Neural cell (in vitro differentiated cells): ENCODE results near the gene ARID1B. TPM values are rescaled to one million over a fixed set of nuclear protein-coding genes. Genes with fewer than 3 reads are reported as not detected.

ENCODE experiments used
- H2AFZ ChIP-seq: fragments of 200-600, 300-800 bp; sonication (generic), shearing (Covaris generic); 2 replicates; pipeline ENCODE4 v1.6.0; 2014; ENCODE audit warnings: low read depth, mild to moderate bottlenecking, antibody characterized with exemption, low read length, moderate library complexity
- H3F3A ChIP-seq: fragments of 200-600 bp; shearing (Covaris generic); 2 replicates; pipeline ENCODE4 v1.6.1; 2016; ENCODE audit warnings: mild to moderate bottlenecking, moderate library complexity, mixed read lengths, antibody characterized with exemption, low read length; ENCODE audit not compliant: insufficient read depth, poor library complexity, severe bottlenecking
- H3K27ac ChIP-seq: fragments of 200-600, 300-800 bp; sonication (generic), shearing (Covaris generic); 2 replicates; pipeline ENCODE4 v1.5.1; 2014; ENCODE audit warnings: mild to moderate bottlenecking, low read length, moderate library complexity
- H3K27me3 ChIP-seq: fragments of 300-800, 200-600 bp; sonication (generic), shearing (Covaris generic); 2 replicates; pipeline ENCODE4 v1.6.0; 2014; ENCODE audit warnings: mild to moderate bottlenecking, low read depth, low read length, moderate library complexity; ENCODE audit not compliant: insufficient read depth
- H3K36me3 ChIP-seq: fragments of 300-800, 200-600 bp; sonication (generic), shearing (Covaris generic); 2 replicates; pipeline ENCODE4 v1.5.1; 2014; ENCODE audit warnings: mild to moderate bottlenecking, antibody characterized with exemption, low read length, moderate library complexity; ENCODE audit not compliant: insufficient read depth
- H3K4me2 ChIP-seq: fragments of 300-800, 200-600 bp; sonication (generic), shearing (Covaris generic); 2 replicates; pipeline ENCODE4 v1.6.0; 2014; ENCODE audit warnings: mild to moderate bottlenecking, low read length
- H3K4me3 ChIP-seq: fragments of 300-800, 200-600 bp; sonication (generic), shearing (Covaris generic); 2 replicates; pipeline ENCODE4 v1.5.1; 2014; ENCODE audit warnings: mild to moderate bottlenecking, low read length, moderate library complexity
- H3K79me2 ChIP-seq: fragments of 200-600 bp; shearing (Covaris generic); replicated peaks from 2 replicates; pipeline ENCODE4 v1.6.0; 2014; ENCODE audit warnings: mild to moderate bottlenecking, low read length, moderate library complexity; ENCODE audit not compliant: insufficient read depth
- H3K9ac ChIP-seq: fragments of 300-800, 200-600 bp; sonication (generic), shearing (Covaris generic); 2 replicates; pipeline ENCODE4 v1.6.1; 2016; ENCODE audit warnings: mild to moderate bottlenecking, low read length, mixed read lengths
- H3K9me2 ChIP-seq: fragments of 200-600 bp; shearing (Covaris generic); 2 replicates; pipeline ENCODE4 v1.6.1; 2016; ENCODE audit warnings: mild to moderate bottlenecking, low read length, mixed read lengths; ENCODE audit not compliant: insufficient read depth
- H3K9me3 ChIP-seq: fragments of 200-600, 300-800 bp; sonication (generic), shearing (Covaris generic); 2 replicates; pipeline ENCODE4 v1.6.1; 2016; ENCODE audit warnings: mild to moderate bottlenecking, mixed run types, low read length, moderate library complexity, mixed read lengths
- H4K20me1 ChIP-seq: fragments of 200-600 bp; shearing (Covaris generic); 2 replicates; pipeline ENCODE4 v1.6.1; 2016; ENCODE audit warnings: mild to moderate bottlenecking, mixed run types; ENCODE audit not compliant: insufficient read depth
- EP300 ChIP-seq: fragments of 450-650 bp; conservative IDR thresholded peaks from 2 replicates; pipeline ENCODE4 v1.6.1; 2014; ENCODE audit warnings: antibody characterized with exemption, mild to moderate bottlenecking, moderate library complexity; ENCODE audit not compliant: poor library complexity, severe bottlenecking
- EZH2 ChIP-seq: fragments of 200-600, 300-800 bp; shearing (Covaris generic), sonication (generic); IDR thresholded peaks from 2 replicates; pipeline ENCODE4 v1.6.1; 2014; ENCODE audit warnings: antibody characterized with exemption, low read length, borderline replicate concordance, mild to moderate bottlenecking; ENCODE audit not compliant: insufficient read depth, poor library complexity, severe bottlenecking
- MXI1 ChIP-seq: fragments of 450-650 bp; conservative IDR thresholded peaks from 2 replicates; pipeline ENCODE4 v1.6.1; 2014; ENCODE audit warnings: antibody characterized with exemption, mild to moderate bottlenecking; ENCODE audit not compliant: poor library complexity, severe bottlenecking
- POLR2AphosphoS5 ChIP-seq: IDR thresholded peaks from 2 replicates; pipeline ENCODE4 v1.6.1; 2012
- RAD21 ChIP-seq: fragments of 450-650 bp; conservative IDR thresholded peaks from 2 replicates; pipeline ENCODE4 v1.6.1; 2014; ENCODE audit warnings: antibody characterized with exemption, mild to moderate bottlenecking, moderate library complexity
- SMC3 ChIP-seq: fragments of 450-650 bp; conservative IDR thresholded peaks from 2 replicates; pipeline ENCODE4 v1.6.1; 2014; ENCODE audit warnings: antibody characterized with exemption, mild to moderate bottlenecking, moderate library complexity; ENCODE audit not compliant: poor library complexity
- TAF1 ChIP-seq: IDR thresholded peaks from 2 replicates; pipeline ENCODE4 v1.6.1; 2012; ENCODE audit warnings: low read depth
- polyA plus RNA-seq: library from polyadenylated mRNA; depleted of rRNA; stranded (reverse); fragments of >200 nt; gene quantifications from 2 replicates; pipeline ENCODE4 v1.2.3, GENCODE V29; 2014
- TF ChIP-seq, protein P1 (sequence below): fragments of 450-650 bp; IDR thresholded peaks from 2 replicates; pipeline ENCODE4 v1.5.1; 2014; ENCODE audit warnings: antibody characterized with exemption, mild to moderate bottlenecking, moderate library complexity; ENCODE audit not compliant: poor library complexity, severe bottlenecking
- TF ChIP-seq, protein P2 (sequence below): IDR thresholded peaks from 2 replicates; pipeline ENCODE4 v1.6.1; 2012; ENCODE audit warnings: borderline replicate concordance

The ARID1B gene
- polyA plus RNA-seq, 1 donor from 2014 or later, result 35.0 TPM

DNA sequence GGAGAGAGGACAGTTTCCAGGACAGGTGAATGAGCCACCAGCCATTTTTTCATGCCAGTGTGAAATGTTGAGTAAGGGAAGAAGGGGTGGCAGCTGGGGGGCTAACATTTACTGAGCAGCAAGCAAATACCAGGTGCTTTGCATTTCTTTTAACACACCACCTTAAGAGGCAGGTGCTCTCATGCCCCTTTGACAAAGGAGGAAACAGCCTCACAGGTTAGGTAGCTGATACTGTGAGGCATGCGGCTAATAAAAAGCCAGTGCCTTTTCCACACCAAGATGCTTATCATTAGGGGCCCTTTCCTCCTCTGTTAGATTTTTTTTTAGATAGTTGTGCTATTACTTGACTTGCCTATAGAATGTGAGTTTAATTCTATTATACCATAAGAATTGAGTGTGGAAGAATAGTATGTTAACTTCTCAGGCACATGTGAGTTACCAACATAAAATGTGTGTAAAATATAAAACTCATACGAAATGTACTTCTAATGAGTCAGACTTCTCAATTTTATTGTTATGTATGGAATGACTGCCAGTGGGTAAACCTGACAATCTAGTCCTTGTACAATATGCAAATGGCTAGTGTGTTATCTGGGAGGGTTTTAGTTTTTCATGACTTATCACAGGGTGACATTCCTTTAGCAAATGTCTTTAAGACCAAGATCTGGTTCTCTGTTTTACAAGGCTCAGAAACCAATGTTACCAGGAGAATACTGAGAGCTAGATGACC is 286.2 kb downstream of the ARID1B start:
- Histone ChIP-seq H3K9ac (no peak overlapping the region), H3K9me3 (no peaks in the 10 kb centered on the region), H3K27me3 (no peaks in the 10 kb centered on the region), H4K20me1 (no peaks in the 10 kb centered on the region), H3F3A (no peaks in the 10 kb centered on the region), H3K9me2 (no peaks in the 10 kb centered on the region), H3K4me3 (no peak overlapping the region), H2AFZ (no peak overlapping the region), H3K36me3 (no peaks in the 10 kb centered on the region), H3K4me2 (no peak overlapping the region), H3K79me2 (peaks cover 20% of the 10 kb centered on the region), H3K27ac (no peak overlapping the region)
- TF ChIP-seq EZH2 (no peak), MXI1 (no peak), RAD21 (no peak), POLR2AphosphoS5 (no peak), SMC3 (no peak), EP300 (no peak), TAF1 (no peak)
- TF ChIP-seq, protein P1, sequence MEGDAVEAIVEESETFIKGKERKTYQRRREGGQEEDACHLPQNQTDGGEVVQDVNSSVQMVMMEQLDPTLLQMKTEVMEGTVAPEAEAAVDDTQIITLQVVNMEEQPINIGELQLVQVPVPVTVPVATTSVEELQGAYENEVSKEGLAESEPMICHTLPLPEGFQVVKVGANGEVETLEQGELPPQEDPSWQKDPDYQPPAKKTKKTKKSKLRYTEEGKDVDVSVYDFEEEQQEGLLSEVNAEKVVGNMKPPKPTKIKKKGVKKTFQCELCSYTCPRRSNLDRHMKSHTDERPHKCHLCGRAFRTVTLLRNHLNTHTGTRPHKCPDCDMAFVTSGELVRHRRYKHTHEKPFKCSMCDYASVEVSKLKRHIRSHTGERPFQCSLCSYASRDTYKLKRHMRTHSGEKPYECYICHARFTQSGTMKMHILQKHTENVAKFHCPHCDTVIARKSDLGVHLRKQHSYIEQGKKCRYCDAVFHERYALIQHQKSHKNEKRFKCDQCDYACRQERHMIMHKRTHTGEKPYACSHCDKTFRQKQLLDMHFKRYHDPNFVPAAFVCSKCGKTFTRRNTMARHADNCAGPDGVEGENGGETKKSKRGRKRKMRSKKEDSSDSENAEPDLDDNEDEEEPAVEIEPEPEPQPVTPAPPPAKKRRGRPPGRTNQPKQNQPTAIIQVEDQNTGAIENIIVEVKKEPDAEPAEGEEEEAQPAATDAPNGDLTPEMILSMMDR, result no peak
- TF ChIP-seq, protein P2, sequence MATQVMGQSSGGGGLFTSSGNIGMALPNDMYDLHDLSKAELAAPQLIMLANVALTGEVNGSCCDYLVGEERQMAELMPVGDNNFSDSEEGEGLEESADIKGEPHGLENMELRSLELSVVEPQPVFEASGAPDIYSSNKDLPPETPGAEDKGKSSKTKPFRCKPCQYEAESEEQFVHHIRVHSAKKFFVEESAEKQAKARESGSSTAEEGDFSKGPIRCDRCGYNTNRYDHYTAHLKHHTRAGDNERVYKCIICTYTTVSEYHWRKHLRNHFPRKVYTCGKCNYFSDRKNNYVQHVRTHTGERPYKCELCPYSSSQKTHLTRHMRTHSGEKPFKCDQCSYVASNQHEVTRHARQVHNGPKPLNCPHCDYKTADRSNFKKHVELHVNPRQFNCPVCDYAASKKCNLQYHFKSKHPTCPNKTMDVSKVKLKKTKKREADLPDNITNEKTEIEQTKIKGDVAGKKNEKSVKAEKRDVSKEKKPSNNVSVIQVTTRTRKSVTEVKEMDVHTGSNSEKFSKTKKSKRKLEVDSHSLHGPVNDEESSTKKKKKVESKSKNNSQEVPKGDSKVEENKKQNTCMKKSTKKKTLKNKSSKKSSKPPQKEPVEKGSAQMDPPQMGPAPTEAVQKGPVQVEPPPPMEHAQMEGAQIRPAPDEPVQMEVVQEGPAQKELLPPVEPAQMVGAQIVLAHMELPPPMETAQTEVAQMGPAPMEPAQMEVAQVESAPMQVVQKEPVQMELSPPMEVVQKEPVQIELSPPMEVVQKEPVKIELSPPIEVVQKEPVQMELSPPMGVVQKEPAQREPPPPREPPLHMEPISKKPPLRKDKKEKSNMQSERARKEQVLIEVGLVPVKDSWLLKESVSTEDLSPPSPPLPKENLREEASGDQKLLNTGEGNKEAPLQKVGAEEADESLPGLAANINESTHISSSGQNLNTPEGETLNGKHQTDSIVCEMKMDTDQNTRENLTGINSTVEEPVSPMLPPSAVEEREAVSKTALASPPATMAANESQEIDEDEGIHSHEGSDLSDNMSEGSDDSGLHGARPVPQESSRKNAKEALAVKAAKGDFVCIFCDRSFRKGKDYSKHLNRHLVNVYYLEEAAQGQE, result no peak

DNA sequence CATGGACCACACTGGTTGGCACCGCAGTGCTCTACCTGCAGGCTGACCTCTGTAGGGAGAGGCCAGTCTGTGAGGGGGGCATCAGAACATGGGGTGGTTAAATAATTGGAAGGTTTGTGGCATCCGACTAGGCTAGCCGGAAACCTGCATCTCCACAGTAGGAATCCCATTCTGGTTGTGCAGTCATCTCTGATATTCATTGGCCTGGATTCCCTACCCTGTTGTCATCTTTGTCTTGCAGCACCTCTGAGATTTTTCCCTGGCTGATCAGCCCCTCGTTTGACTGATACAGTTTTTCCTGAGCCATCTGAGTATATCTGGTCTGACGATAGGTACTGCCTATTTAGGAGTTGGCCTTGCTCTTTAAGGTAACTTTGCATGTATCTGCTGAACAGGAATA is 286.7 kb downstream of the ARID1B start:
- no peaks in the 10 kb centered on the region for H3F3A ChIP-seq
- no peak overlapping the region for H3K27ac ChIP-seq
- no peak overlapping the region for H3K4me2 ChIP-seq
- H3K4me3 ChIP-seq, result no peak overlapping the region
- H3K36me3 ChIP-seq, result no peaks in the 10 kb centered on the region
- H3K79me2 ChIP-seq, result peaks cover 20% of the 10 kb centered on the region
- no peak overlapping the region for H2AFZ ChIP-seq
- no peaks in the 10 kb centered on the region for H3K9me3 ChIP-seq
- H3K27me3 ChIP-seq, result no peaks in the 10 kb centered on the region
- no peaks in the 10 kb centered on the region for H3K9me2 ChIP-seq
- no peaks in the 10 kb centered on the region for H4K20me1 ChIP-seq
- TF ChIP-seq TAF1 (no peak), MXI1 (no peak), SMC3 (no peak), EP300 (no peak), POLR2AphosphoS5 (no peak), RAD21 (no peak), EZH2 (no peak)
- TF ChIP-seq, protein P2, result no peak
- TF ChIP-seq, protein P1, result no peak
- H3K9ac ChIP-seq, result no peak overlapping the region
